ACHN (cell line): ENCODE data around the gene LAT.
"Not testable (repeated sequence)": the region's sequence is repeated elsewhere in the genome, so short reads cannot be mapped to it uniquely, and the experiment has no call there.

Experiments used
- DNase-seq: peaks from one replicate; pipeline ENCODE4 v3.0.0-alpha.2; 2015
- in situ Hi-C: cut with HindIII; loops from 2 replicates; pipeline ENCODE4 v1.10.0; 2017; ENCODE audit warnings: low sequenced_read_pairs, low pct_ligation_motif_present, low pct_unique_long_range_greater_than_20kb

Gene LAT

GRCh38 chr16:28974437-28975157 is 10.3 kb upstream of the LAT start, which contains the start of gene SPNS1:
TSS of gene SPNS1 (plus strand) at chr16:28974778. CDS start at chr16:28975152, 374 bp downstream.
- in situ Hi-C loops: no loop called here
- DNase-seq: peak; percentile 98

GRCh38 chr16:28975158-28975599 is 9.7 kb upstream of the LAT start:
- DNase-seq: peak; percentile 22
- in situ Hi-C loops: no loop called here

- in situ Hi-C loops: no loop called here
- DNase-seq: peak; percentile 14
Observed at GRCh38 chr16:28977703-28978662, 6.9 kb upstream of the LAT start.

- in situ Hi-C loops, DNase-seq: not testable (repeated sequence)
Observed at GRCh38 chr16:28980330-28980729, 4.5 kb upstream of the LAT start.

GRCh38 chr16:28980929-28981328 is 3.9 kb upstream of the LAT start:
- in situ Hi-C loops: no loop called here
- DNase-seq: no peak

GRCh38 chr16:28981517-28981916 is 3.3 kb upstream of the LAT start:
- in situ Hi-C loops: no loop called here
- peak; percentile 20 for DNase-seq

GRCh38 chr16:28982418-28982817 is 2.4 kb upstream of the LAT start:
- in situ Hi-C loops: no loop called here

GRCh38 chr16:28982949-28983348 is 1.9 kb upstream of the LAT start:
- DNase-seq: no peak
- in situ Hi-C loops: no loop called here

More at GRCh38 chr16:28982418-28982817, 2.4 kb upstream of the LAT start:
- DNase-seq: no peak

GRCh38 chr16:28983644-28984043 is 1.2 kb upstream of the LAT start:
- in situ Hi-C loops: no loop called here
- DNase-seq: no peak

- DNase-seq: no peak
- in situ Hi-C loops: no loop called here
Observed at GRCh38 chr16:28984091-28984490, 761 bp upstream of the LAT start.

- DNase-seq: peak; percentile 13
Observed at GRCh38 chr16:28985211-28986041, 574 bp downstream of the LAT start.

GRCh38 chr16:28986046-28986445 is 1.2 kb downstream of the LAT start:
- no peak for DNase-seq
- in situ Hi-C loops: no loop called here

More at GRCh38 chr16:28985211-28986041, 574 bp downstream of the LAT start:
- in situ Hi-C loops: no loop called here

GRCh38 chr16:28986492-28986891 is 1.6 kb downstream of the LAT start:
- no peak for DNase-seq
- in situ Hi-C loops: no loop called here

GRCh38 chr16:28987170-28987853 is 2.5 kb downstream of the LAT start:
- in situ Hi-C loops: no loop called here
- DNase-seq: no peak

- DNase-seq: no peak
- in situ Hi-C loops: no loop called here
Observed at GRCh38 chr16:28989363-28989762, 4.5 kb downstream of the LAT start.

- in situ Hi-C loops: no loop called here
- peak; percentile 19 for DNase-seq
Observed at GRCh38 chr16:28990375-28991040, 5.7 kb downstream of the LAT start.

- no peak for DNase-seq
- in situ Hi-C loops: no loop called here
Observed at GRCh38 chr16:28991687-28992086, 6.8 kb downstream of the LAT start.

- DNase-seq: no peak
- in situ Hi-C loops: no loop called here
Observed at GRCh38 chr16:28992496-28992895, 7.6 kb downstream of the LAT start.
